ENCODE results near the gene CELSR1. TPM values are rescaled to one million over a fixed set of nuclear protein-coding genes. Genes with fewer than 3 reads are reported as not detected.
"Not testable (repeated sequence)": the region's sequence is repeated elsewhere in the genome, so short reads cannot be mapped to it uniquely, and the experiment has no call there.

The CELSR1 gene
- total RNA-seq, 2 donors from 2014 or later = 24.2 to 38.2 TPM

DNA sequence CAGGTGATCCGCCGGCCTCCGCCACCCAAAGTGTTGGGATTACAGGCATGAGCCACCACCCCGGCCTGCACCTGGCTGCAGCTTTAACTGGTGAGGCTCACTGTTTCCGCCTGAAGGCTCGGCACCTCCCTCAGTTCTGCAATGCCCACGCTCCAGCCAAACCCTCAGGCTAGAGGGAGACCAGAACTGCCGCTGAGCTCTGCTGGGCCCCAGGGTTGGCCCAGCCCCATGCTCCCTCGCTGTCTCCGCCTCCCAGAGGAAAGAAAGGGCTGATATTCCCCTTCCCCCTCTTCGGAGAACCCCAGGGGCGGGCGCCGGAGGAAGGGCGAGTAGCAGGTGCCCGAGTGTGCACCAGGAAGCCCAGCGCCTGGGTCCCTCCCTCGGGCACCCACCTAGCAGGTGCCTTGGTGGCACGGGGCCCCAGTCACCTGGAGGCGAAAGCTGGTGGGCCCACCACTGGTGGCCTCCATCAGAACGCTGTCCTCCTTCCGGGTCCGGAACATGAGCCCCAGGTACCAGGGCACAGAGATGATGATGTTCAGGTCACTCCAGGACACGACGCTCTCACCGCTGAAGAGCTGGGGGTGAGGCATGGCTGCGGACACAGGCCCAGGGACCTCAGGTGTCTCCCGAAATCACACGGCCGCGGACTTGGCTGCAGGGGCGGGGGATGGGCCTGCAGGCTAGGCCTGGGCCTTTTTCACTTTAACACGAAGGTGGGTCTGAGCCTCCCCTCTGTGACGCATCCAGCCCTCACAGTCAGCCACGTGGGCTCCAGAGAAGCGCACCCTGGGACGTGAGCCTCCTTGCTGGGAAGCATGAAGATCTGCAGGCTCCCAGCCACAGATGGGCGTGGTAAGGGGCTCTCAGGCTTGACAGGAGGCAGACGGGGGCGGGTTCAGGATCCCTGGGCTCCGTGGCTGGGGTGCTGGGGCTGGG lies 128.6 kb downstream of the CELSR1 start:
- 78% methylated on average over 41 of the region's 41 CpGs for WGBS
- intact Hi-C loops (cut with DNase I) = no loop called here
- DNase-seq (ENCODE audit: low spot score) = no peak
- H3K27me3 ChIP-seq (replicated peaks; ENCODE audit: insufficient read depth) = no peaks in the 10 kb centered on the region
- H3K4me3 ChIP-seq = no peak overlapping the region
- no peak for TF ChIP-seq POLR2AphosphoS5 (IDR thresholded peaks at IDR 0.05)
- TF ChIP-seq, protein P1, sequence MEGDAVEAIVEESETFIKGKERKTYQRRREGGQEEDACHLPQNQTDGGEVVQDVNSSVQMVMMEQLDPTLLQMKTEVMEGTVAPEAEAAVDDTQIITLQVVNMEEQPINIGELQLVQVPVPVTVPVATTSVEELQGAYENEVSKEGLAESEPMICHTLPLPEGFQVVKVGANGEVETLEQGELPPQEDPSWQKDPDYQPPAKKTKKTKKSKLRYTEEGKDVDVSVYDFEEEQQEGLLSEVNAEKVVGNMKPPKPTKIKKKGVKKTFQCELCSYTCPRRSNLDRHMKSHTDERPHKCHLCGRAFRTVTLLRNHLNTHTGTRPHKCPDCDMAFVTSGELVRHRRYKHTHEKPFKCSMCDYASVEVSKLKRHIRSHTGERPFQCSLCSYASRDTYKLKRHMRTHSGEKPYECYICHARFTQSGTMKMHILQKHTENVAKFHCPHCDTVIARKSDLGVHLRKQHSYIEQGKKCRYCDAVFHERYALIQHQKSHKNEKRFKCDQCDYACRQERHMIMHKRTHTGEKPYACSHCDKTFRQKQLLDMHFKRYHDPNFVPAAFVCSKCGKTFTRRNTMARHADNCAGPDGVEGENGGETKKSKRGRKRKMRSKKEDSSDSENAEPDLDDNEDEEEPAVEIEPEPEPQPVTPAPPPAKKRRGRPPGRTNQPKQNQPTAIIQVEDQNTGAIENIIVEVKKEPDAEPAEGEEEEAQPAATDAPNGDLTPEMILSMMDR (IDR thresholded peaks at IDR 0.05) = no peak
- no peak for TF ChIP-seq POLR2A (IDR thresholded peaks at IDR 0.05)
- peaks cover 4% of the 10 kb centered on the region for H3K4me1 ChIP-seq (replicated peaks)
- no peaks in the 10 kb centered on the region for H3K36me3 ChIP-seq
- no peaks in the 10 kb centered on the region for H3K9me3 ChIP-seq
- H3K27ac ChIP-seq = no peak overlapping the region

DNA sequence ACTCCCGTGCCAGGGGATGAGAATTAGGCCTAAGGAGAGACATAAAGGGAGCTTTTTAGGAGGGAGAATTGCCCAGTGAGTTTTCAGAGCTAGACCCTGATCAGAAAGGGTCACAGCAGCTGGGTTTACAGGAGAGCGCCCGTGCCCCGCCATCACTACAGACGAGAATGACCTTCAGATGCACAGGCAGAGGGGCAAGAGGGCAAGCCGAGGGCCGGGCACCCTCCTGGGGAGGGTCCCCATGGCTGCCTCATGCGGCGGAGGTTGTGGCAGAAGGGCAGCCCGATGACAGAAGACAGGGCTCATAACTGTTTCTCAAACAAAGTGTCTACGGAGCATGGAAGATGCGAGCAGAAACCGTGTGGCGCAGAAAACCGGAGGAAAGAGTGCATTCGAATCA lies 129.7 kb downstream of the CELSR1 start:
- no peak for DNase-seq (ENCODE audit: low spot score)
- Histone ChIP-seq H3K4me1 (replicated peaks) (no peaks in the 10 kb centered on the region), H3K27ac (no peak overlapping the region), H3K27me3 (replicated peaks; ENCODE audit: insufficient read depth) (no peaks in the 10 kb centered on the region), H3K36me3 (no peaks in the 10 kb centered on the region), H3K4me3 (no peak overlapping the region), H3K9me3 (no peaks in the 10 kb centered on the region)
- WGBS = 95% methylated on average over 16 of the region's 16 CpGs
- no peak for TF ChIP-seq POLR2AphosphoS5 (IDR thresholded peaks at IDR 0.05)
- TF ChIP-seq, protein P1 (IDR thresholded peaks at IDR 0.05) = no peak
- no peak for TF ChIP-seq POLR2A (IDR thresholded peaks at IDR 0.05)
- intact Hi-C loops (cut with DNase I) = no loop called here

DNA sequence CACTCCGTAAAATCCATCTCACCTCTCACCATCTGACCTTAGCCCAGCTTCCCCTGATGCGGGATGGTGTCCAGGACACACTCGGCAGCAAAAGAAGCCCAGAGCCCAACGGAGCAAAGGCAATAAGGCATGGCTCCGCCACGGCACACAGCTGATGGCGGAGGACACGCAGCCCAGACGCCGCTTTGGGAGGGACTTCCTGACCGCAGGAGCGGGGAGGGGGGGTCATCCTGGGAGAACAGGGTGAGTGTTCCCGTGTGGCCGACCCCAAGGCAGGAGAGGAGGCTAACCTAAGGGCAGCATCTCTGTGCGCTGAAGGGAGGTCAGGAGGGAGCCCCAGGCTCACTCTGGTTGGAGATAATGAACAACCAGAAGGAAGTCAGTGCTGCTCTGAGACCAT lies 130.6 kb downstream of the CELSR1 start:
- Histone ChIP-seq H3K36me3 (no peaks in the 10 kb centered on the region), H3K27me3 (replicated peaks; ENCODE audit: insufficient read depth) (no peaks in the 10 kb centered on the region), H3K9me3 (no peaks in the 10 kb centered on the region), H3K27ac (no peak overlapping the region), H3K4me3 (no peak overlapping the region), H3K4me1 (replicated peaks) (no peaks in the 10 kb centered on the region)
- intact Hi-C loops (cut with DNase I) = no loop called here
- TF ChIP-seq POLR2A (IDR thresholded peaks at IDR 0.05) (no peak), POLR2AphosphoS5 (IDR thresholded peaks at IDR 0.05) (no peak)
- TF ChIP-seq, protein P1 (IDR thresholded peaks at IDR 0.05) = no peak
- DNase-seq (ENCODE audit: low spot score) = no peak
- 90% methylated on average over 15 of the region's 15 CpGs for WGBS

DNA sequence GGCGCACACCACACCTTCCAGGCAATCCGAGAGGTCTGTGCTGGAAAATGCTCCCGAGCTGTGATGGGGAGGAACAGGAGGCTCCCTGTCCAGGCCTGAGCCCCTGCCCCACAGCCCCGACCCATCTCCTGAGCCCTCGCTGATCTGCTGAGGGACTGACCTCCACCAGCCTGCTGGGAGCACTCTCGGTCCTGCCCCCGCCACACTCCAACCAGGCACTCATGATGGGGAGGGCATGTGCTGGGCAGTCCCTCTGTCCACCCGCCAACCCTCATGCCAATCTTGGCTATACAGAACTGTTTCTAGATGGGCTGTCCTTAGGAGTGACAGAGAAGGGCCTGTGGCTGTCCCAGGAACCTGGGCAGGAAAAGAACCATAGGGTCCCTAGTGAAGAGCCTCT lies 131.1 kb downstream of the CELSR1 start:
- Histone ChIP-seq H3K9me3 (no peaks in the 10 kb centered on the region), H3K4me3 (no peak overlapping the region), H3K27me3 (replicated peaks; ENCODE audit: insufficient read depth) (no peaks in the 10 kb centered on the region), H3K4me1 (replicated peaks) (no peaks in the 10 kb centered on the region), H3K36me3 (no peaks in the 10 kb centered on the region), H3K27ac (no peak overlapping the region)
- no peak for DNase-seq (ENCODE audit: low spot score)
- 68% methylated on average over 8 of the region's 8 CpGs for WGBS
- intact Hi-C loops (cut with DNase I) = no loop called here
- no peak for TF ChIP-seq POLR2A (IDR thresholded peaks at IDR 0.05)
- no peak for TF ChIP-seq POLR2AphosphoS5 (IDR thresholded peaks at IDR 0.05)
- TF ChIP-seq, protein P1 (IDR thresholded peaks at IDR 0.05) = no peak

DNA sequence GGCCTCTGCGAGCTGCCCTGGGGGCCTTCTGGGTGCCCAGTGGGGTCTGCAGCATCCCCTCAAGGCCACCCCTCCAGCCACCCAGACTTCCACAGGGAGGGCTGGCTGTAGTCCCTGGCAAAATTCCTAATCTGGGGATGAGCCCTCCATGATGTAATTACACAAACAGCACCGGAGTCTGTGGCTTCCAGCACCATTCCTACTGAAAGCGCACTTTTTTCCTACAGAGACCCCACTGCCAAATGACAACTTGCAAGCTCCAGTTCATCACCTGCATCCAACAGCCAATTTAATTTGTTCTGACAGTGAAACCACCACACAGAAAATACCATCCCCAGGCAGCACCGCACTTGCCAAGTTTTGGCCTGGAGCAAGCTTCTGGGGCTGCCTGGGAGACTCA lies 131.5 kb downstream of the CELSR1 start:
- no peak for DNase-seq (ENCODE audit: low spot score)

DNA sequence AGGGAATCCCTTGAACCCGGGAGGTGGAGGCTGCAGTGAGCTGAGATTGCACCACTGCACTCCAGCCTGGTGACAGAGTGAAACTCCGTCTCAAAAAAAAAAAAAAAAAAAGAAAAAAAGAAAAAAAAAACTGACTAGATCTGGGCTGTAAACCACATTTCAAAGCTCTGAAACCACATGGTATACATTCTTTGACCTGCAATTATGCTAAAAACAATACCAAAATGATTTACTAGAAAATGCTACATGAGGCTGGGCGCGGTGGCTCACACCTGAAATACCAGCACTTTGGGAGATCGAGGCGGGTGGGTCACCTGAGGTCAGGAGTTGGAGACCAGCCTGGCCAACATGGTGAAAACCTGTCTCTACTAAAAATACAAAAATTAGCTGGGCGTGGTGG lies 133.5 kb downstream of the CELSR1 start:
- WGBS = 95% methylated on average over 7 of the region's 7 CpGs
- H3K27me3 ChIP-seq (replicated peaks; ENCODE audit: insufficient read depth); intact Hi-C loops (cut with DNase I); DNase-seq (ENCODE audit: low spot score); H3K27ac ChIP-seq; H3K36me3 ChIP-seq; H3K9me3 ChIP-seq; H3K4me3 ChIP-seq; H3K4me1 ChIP-seq (replicated peaks): not testable (repeated sequence)

More for the DNA sequence above, 131.5 kb downstream of the CELSR1 start:
- intact Hi-C loops (cut with DNase I) = no loop called here
- no peaks in the 10 kb centered on the region for H3K27me3 ChIP-seq (replicated peaks; ENCODE audit: insufficient read depth)
- H3K9me3 ChIP-seq = no peaks in the 10 kb centered on the region
- 58% methylated on average over 4 of the region's 4 CpGs for WGBS
- no peak overlapping the region for H3K4me3 ChIP-seq
- no peaks in the 10 kb centered on the region for H3K36me3 ChIP-seq
- no peaks in the 10 kb centered on the region for H3K4me1 ChIP-seq (replicated peaks)
- H3K27ac ChIP-seq = no peak overlapping the region
- TF ChIP-seq, protein P1 (IDR thresholded peaks at IDR 0.05) = no peak
- TF ChIP-seq POLR2AphosphoS5 (IDR thresholded peaks at IDR 0.05) = no peak
- TF ChIP-seq POLR2A (IDR thresholded peaks at IDR 0.05) = no peak
